ENCODE results near the gene ARG2. TPM values are rescaled to one million over a fixed set of nuclear protein-coding genes. Genes with fewer than 3 reads are reported as not detected.

Gene ARG2
- polyA plus RNA-seq, 3 donors: 0.13 to 0.46 (median 0.33) TPM

- H3K4me3 ChIP-seq (replicated peaks in 1 of 3; ENCODE audit: low read depth in 2 of 3, low read length in 3 of 3): no peak overlapping the region
- Mint-ChIP-seq H3K4me3 (no peak overlapping the region), H3K36me3 (peaks cover 22 to 37% of the 10 kb centered on the region in 2 donors), H3K27ac (peak overlapping the region in 1 of 7 donors; percentile 33), H3K9me3 (no peaks in the 10 kb centered on the region), H3K27me3 (ENCODE audit: low read depth in 3 of 3) (no peaks in the 10 kb centered on the region), H3K4me1 (peaks cover 27% of the 10 kb centered on the region)
- H3K4me1 ChIP-seq (ENCODE audit: control insufficient read depth in 1 of 2, insufficient read depth in 2 of 2, low read length in 2 of 2): peaks cover 10 to 13% of the 10 kb centered on the region in 2 donors
- no peaks in the 10 kb centered on the region for H3K27me3 ChIP-seq (ENCODE audit: control insufficient read depth in 2 of 2, insufficient read depth in 2 of 2, low read length in 2 of 2)
- H3K9me3 ChIP-seq (replicated peaks in 1 of 2; ENCODE audit: control insufficient read depth in 1 of 2, insufficient read depth in 1 of 2, low read length in 2 of 2): no peaks in the 10 kb centered on the region
- no peak for TF ChIP-seq CTCF (IDR thresholded peaks at IDR 0.05)
- H2AFZ ChIP-seq (ENCODE audit: insufficient read depth, low read depth, low read length, poor library complexity, severe bottlenecking): no peak overlapping the region
- H3K9ac ChIP-seq (ENCODE audit: insufficient read depth, low read length, poor library complexity, severe bottlenecking): no peak overlapping the region
- H3K36me3 ChIP-seq (replicated peaks in 1 of 2; ENCODE audit: control insufficient read depth in 1 of 2, insufficient read depth in 2 of 2, low read length in 2 of 2): peaks cover 21 to 49% of the 10 kb centered on the region in 2 donors
- peaks cover 94% of the 10 kb centered on the region for H4K20me1 ChIP-seq (ENCODE audit: insufficient read depth, low read length)
- H3K4me2 ChIP-seq (replicated peaks; ENCODE audit: extremely low read depth, low read length, poor library complexity, severe bottlenecking): no peak overlapping the region
- H3K79me2 ChIP-seq (ENCODE audit: insufficient read depth, low read length): peaks cover 79% of the 10 kb centered on the region
- intact Hi-C loops (cut with micrococcal nuclease): no loop called here
- WGBS (ENCODE audit: insufficient coverage): no CpG with 5 or more reads among the region's 4 CpGs
- no peak for DNase-seq
- H3K27ac ChIP-seq (ENCODE audit: low read depth in 1 of 2, low read length in 2 of 2): no peak overlapping the region
Observed at GRCh38 chr14:67663633-67664032, 43.9 kb downstream of the ARG2 start.

GRCh38 chr14:67665868-67666267 is 46.1 kb downstream of the ARG2 start:
- Histone ChIP-seq H3K79me2 (ENCODE audit: insufficient read depth, low read length) (peaks cover 96% of the 10 kb centered on the region), H4K20me1 (ENCODE audit: insufficient read depth, low read length) (peaks cover 97% of the 10 kb centered on the region)

More at GRCh38 chr14:67665868-67666267, 46.1 kb downstream of the ARG2 start:
- Histone ChIP-seq H3K9me3 (replicated peaks in 1 of 2; ENCODE audit: control insufficient read depth in 1 of 2, insufficient read depth in 1 of 2, low read length in 2 of 2) (no peaks in the 10 kb centered on the region), H3K27ac (ENCODE audit: low read depth in 1 of 2, low read length in 2 of 2) (peak overlapping the region in 1 of 2 donors; percentile 39), H3K27me3 (ENCODE audit: control insufficient read depth in 2 of 2, insufficient read depth in 2 of 2, low read length in 2 of 2) (no peaks in the 10 kb centered on the region), H3K9ac (ENCODE audit: insufficient read depth, low read length, poor library complexity, severe bottlenecking) (no peak overlapping the region), H3K4me3 (replicated peaks in 1 of 3; ENCODE audit: low read depth in 2 of 3, low read length in 3 of 3) (no peak overlapping the region), H3K4me1 (ENCODE audit: control insufficient read depth in 1 of 2, insufficient read depth in 2 of 2, low read length in 2 of 2) (peaks cover 10 to 13% of the 10 kb centered on the region in 2 donors), H3K36me3 (replicated peaks in 1 of 2; ENCODE audit: control insufficient read depth in 1 of 2, insufficient read depth in 2 of 2, low read length in 2 of 2) (peaks cover 10 to 34% of the 10 kb centered on the region in 2 donors), H2AFZ (ENCODE audit: insufficient read depth, low read depth, low read length, poor library complexity, severe bottlenecking) (no peak overlapping the region), H3K4me2 (replicated peaks; ENCODE audit: extremely low read depth, low read length, poor library complexity, severe bottlenecking) (no peak overlapping the region)
- TF ChIP-seq CTCF (IDR thresholded peaks at IDR 0.05): no peak
- Mint-ChIP-seq H3K27me3 (ENCODE audit: low read depth in 3 of 3) (no peaks in the 10 kb centered on the region), H3K4me1 (peaks cover 33% of the 10 kb centered on the region), H3K27ac (peak overlapping the region in 4 of 7 donors; percentile 19 to 84 (median 61)), H3K36me3 (peaks cover 14 to 33% of the 10 kb centered on the region in 2 donors), H3K4me3 (no peak overlapping the region), H3K9me3 (no peaks in the 10 kb centered on the region)
- intact Hi-C loops (cut with micrococcal nuclease): loop anchor here in 1 of 2 donors (5.0 kb wide), 4 partner anchors 36 to 239 kb away; partner anchors contain the start of genes ARG2 and RDH12
- DNase-seq: no peak
- no CpG with 5 or more reads among the region's 2 CpGs for WGBS (ENCODE audit: insufficient coverage)
